Posterior cingulate gyrus (tissue), 11 donors: ENCODE results near the gene MCFD2.

Experiments used
- DNase-seq, 10 donors: peaks; one replicate each; pipeline versions ENCODE4 v3.0.0 to v3.0.0-alpha.2; 2020 to 2021; ENCODE audit warnings: mixed read lengths in 3 of 10
- intact Hi-C: fragments of 100-400 bp; cut with DNase I; formaldehyde crosslinking; loops from one replicate; pipeline ENCODE4 v1.15.1; 2023

MCFD2 gene

GRCh38 chr2:46854260-46854659 lies 61.3 kb downstream of the MCFD2 start:
- intact Hi-C loops = no loop called here
- peak in 2 of 10 donors; percentile 21 to 47 for DNase-seq

DNA sequence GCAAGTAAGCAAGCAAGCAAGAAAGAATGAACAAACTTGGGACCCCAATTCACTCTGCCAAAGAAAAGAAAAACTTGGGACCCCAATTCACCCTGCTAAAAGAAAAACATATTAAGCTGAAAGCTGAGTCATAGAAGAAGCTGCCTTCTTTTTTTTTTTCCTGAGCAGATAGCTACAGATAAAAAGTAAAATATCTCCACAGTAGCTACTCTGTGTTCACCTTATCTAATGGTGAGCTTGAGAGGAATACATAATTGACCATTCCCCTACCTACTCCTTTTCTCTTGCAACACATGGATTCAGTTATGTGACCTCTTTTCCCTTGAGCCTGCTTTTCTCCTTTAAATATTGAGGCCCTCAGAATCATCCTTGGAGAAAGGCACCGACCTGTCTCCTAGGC lies 63.0 kb downstream of the MCFD2 start:
- intact Hi-C loops = no loop called here

GRCh38 chr2:46852124-46852523 lies 63.5 kb downstream of the MCFD2 start:
- intact Hi-C loops = no loop called here
- no peak for DNase-seq

More for the DNA sequence above, 63.0 kb downstream of the MCFD2 start:
- no peak for DNase-seq
